DMS79 (cell line): Measurements from ENCODE around the gene POU2F2.

ENCODE experiments used
- DNase-seq: peaks from one replicate; lab custom pipeline; 2025; lab: John Stamatoyannopoulos, UW

Gene POU2F2

DNA sequence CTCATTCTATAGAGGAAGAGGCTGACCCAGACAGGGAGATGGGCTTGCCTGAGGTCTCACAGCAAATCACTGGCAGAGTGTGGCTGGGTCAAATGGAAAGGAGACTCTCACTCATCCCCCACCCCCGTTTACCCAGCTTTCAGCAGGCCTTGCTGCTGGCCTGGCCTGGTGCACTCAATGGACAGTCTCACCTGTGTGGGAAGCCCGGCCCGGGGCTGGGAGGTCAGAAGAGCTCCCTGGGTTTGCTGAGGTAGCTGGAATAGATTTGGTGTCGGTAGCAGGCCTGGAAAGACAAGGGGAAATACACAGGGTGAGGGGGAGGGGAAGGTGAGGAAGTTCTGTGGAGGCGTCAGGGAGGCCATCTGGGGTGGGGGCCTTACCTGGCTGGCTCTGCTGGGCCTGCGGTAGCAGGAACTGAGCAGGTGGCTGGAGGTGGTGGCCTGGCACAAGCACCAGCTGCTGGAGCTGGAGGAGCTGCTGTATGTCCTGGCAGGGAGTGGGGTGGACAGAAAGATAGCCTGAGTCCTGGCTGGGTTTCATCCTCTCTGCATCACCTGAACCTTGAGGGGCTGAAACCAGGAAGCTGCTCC, 32.8 kb downstream of the POU2F2 start:
- DNase-seq = no peak

DNA sequence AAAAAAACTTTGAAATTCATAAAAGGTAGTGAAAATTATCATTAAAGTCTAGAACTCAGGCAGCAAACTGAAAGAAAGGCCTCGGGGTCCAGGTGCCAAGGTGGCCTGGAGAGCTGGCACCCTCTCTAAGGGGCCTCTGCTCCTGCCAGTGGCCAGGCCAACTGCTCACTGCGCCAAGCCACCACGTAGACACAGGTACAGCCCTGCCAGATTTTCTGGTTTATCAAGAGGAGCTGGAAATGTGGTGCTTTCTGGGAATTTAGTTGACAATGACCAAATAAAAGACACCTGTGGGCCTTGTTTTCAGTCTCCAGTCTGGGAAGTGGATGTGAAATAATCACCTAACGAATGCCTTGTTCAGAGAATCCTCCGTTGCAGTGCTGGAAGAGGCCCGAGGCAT, 33.5 kb downstream of the POU2F2 start:
- no peak for DNase-seq

DNA sequence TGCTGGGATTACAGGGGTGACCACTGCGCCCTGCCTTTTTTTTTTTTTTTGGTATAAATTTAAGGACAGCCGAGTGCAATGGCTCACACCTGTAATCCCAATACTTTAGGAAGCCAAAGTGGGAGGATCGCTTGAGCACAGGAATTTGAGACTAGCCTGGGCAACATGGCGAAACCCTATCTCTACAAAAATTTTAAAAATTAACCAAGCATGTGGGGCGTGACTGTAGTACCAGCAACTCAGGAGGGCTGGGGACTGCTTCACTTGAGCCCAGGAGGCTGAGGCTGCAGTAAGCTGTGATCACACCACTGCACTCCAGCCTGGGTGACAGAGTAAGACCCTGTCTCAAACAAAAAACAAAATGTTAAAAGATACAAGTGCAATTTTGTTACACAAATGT, 34.8 kb downstream of the POU2F2 start:
- DNase-seq = no peak

DNA sequence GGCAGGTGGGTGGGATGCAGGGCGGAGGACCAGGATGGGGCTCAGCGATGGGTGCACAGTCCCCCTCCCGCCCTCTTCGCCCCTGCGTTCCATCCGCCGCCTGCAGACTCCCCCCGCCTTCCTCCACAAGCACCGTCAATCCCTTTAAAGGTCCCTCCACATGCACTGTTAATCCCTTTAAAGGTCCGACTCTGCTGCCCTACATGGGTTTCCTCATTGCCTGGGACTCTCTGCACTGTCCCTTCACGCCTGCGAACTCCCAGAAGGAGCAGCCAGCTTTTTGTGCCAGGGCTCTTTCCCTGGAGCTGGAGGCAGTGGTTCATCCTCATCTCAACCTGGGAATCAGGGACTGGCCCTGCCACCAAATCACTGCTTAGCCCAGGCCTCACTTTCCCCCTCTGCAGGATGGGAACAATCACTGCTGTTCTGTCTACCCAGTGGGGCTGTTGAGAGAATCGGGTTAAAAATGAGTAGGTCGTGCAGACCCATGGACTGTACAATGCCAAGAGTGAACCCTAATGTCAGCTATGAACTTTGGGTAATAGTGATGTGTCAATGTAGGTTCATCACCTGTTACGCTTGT, 35.9 kb downstream of the POU2F2 start:
- no peak for DNase-seq

DNA sequence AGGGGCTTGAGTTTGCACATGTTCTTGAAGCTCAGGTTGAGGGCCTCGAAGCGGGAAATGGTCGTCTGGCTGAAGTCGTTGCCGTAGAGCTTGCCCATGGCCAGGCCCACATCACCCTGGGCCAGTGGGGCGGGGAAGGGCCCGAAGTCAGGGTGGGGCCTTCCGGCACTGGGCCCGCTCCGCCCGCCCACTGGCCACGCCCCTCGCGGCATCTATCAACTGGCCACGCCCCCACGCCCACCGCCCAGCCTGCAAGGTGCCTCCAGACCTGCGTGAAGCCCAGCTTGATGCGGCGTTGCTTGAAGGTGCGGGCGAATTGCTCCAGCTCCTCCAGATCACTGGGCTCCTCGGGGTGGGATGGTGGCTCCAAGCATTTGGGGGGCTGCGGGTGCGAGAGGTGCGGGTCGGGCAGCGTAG, 36.4 kb downstream of the POU2F2 start:
- no peak for DNase-seq

DNA sequence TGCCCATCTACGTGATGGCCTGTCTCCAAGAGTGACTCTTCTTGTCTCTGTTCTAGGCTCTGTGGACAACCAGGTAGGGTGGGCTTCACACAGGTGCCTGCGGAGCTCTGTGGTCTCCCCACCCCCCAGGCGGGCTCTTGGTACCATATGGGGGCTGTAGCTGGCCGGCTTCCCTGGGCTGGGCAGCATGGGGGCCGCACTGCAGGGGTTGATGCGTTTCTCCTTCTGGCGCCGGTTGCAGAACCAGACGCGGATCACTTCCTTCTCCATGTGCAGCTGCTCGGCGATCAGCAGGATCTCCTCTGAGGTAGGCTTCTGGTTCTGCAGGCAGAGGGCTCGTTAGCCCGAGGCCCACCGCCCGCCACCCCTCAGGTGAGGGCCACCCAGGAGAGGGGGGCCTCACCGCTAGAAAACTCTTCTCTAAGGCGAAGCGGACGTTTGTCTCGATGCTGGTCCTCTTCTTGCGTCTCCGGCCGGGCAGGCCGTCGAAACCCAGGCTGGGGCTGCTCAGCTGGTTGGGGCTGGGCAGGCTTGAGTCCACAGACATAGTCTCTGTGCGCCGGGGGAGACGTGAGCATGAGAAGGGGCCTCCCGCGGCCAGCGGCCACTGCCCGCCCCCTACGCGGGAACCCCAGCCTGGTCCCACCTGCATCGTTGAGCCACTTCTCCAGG, 37.0 kb downstream of the POU2F2 start:
- no peak for DNase-seq

DNA sequence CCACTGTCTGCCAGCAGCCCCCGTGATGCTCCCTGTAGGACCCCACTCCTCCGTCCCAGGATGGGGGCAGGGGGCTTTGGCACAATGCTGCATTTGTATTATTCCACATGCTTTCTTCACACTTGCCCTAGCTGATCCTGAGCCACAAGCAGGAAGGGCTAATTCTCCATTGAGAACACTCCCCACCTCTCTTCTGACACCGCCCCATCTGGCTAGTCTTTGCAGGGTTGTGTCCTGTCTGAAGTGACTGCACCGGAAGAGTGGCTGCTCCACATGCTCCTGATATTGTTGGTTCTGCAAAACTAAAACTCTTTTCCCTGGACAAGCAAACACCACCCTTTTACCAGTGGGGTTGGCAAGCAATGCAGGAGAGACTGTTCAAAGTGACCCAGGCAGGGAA, 38.3 kb downstream of the POU2F2 start:
- DNase-seq = no peak

DNA sequence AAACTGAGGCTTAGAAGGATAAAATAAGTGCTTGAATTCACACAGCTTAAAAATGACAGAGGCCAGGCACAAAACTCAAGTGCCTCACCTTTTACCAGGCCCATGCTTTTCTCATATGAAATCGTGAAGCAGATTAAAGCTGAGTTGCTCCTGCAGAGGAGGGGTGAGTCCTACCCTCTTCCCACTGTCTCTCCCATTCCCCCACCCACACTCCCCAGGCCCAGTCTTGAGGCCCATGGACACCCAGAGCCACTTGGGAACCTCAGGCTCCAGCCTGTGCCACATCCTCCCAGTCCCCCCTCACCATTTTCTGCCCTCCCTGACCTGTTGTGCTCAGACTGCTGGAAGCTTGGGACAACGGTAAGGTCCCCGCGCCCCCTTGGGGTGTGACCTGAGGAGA, 38.7 kb downstream of the POU2F2 start:
- DNase-seq = no peak

DNA sequence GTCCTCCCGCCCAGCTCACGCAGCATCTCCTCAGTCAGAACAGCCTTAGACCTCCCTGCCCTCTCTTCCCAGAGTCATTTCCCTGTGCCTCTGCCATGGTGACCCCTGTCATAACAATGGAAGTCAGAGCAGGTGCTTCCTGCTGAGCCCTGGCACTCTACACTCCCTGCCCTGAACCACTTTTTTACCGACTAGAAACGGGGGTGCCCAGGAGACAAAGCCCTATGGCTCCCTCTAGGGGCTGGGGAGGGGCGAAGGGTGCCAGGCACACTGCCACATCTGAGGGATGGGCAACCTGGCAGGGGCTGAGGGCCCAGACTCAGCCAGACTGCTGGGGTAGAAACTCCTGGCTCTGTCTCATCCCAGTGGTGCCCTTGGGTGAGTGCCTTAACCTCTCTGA, 39.9 kb downstream of the POU2F2 start:
- peak; percentile 39 for DNase-seq

DNA sequence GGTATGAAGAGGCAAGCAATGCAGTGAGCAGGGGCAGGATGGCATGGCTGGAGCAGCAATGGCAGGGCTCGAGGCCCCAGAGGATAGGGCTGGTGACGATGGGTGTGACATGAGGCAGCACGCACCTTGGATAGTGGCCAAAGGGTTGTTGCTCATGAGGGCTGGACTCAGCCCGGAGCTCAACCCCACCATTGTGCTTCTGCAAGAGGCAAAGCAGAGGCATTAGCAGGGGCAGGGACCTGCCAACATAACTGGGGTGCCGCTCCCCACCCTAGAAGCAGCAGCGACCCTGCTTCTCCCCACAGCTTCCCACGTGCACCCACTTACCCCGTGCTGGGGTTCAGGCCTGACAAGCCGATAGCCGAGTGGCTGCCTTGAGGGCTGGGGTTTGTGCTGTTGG, 40.5 kb downstream of the POU2F2 start:
- DNase-seq = no peak

DNA sequence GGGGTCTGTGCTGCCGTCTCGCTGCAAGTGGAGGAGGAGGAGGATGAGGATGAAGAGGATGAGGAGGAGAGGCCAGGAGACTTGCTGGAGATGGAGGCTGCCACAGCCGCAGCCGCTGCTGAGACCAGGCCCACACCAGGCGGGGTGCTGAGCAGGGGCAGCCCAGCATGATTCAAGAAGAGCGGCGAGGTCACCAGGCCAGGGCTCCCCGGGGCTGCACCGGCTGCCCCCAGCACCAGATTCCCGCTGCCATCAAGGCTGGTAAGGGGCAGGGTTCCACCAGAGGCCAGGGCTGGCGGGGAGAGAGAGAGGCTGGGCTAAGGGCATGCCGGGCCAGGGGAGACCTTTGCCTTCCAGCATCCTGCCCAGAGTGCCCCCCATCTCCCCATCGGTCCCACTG, 40.9 kb downstream of the POU2F2 start:
- no peak for DNase-seq

DNA sequence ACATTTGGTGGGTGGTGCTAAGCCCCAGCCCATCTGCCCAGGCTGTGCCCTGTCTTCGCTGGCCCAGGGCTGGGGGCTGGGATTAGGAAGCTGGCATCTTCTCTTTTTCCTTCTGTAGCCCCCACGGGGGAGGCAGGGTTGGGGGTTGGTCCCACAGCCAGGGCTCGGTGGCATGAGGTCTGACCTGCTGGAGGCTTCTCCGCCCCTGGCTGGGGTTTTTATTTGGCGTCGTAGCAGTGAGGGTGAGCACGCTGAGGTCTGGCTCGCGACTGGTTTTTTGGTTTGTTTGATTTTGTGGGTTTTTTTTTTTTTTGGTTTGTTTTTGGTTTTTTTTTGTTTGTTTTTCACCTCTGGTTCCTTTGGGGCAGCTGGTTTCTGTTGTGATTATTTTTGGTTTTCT, 41.6 kb downstream of the POU2F2 start:
- no peak for DNase-seq

DNA sequence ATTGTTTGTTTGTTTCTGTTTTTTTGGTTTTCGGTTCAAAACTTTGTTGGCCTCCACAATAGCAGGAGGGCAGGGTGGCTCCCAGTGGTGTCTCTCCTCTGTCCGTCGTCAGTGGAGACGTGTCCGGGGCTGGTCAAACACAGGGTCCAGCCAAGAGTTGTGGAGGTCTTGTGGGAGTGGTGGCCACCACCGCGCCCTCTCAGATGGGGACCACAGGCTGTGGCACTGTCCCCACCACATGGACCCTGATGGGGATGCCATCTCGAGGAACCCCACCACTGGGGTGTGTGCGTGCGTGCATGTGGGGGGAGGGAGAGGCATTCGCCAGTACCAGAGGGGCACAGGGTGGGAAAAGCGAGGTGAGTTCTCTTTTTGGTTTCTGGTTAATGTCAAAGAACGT, 42.5 kb downstream of the POU2F2 start:
- no peak for DNase-seq

DNA sequence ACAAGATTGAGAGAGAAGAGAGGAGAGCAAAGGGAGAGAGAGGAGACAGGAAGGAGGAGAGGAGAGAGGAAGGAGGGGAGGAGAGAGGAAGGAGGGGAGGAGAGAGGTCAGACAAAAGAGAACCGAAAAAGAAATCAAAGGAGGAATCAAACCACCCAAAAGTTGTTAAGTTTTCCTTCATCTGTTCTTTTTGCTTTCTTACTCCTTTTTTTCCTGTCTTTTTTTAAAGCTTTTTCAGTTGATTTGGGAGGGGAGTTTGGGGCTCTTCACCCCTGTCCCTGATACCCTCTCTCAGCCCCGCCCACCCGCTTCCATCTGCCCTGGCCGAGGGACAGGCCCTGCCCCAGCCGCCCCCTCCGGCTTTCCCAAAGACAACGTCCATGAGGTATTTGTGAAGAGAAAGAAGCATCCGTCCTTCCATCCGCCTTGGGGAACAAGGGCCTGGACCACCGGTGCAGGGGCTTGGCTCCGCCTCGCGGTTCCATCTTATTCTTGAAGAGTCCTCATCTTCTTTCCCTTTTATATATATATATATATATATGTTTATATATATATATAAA, 43.0 kb downstream of the POU2F2 start:
- no peak for DNase-seq

DNA sequence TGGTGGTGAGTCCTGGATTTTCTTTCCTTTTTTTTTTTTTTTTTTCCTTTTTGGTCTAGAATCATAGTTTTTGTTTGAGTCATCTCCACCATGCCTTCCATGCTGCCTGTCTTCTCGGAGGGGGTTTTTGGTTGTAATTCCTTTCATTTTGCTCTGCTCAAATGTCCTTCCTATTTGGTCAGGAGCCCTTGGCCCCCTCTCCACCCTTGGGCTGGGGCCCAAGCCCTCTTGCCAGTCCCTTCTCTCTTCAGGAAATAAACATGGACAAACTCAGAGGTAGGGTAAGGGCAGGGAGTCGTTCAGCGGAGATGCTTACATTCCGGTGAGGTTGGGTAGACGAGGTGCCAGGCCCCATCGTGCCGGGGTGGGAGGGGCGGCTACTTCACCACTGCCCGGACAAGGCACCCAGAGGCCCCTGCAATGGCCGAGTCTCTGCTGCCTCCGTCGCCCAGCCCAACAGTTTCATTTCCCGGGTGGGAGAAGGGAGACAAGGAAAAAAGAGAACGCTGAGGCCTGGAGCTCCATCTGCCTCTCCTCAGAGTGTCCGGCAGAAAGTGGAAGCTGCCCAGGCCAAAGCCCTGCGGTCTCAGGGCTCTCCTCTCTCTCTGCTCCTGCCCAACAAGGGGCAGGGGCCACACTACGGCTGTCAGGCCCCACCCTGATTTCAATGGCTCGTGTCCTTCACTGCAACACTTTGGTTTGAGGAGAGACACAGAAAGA, 43.6 kb downstream of the POU2F2 start:
- DNase-seq = no peak

DNA sequence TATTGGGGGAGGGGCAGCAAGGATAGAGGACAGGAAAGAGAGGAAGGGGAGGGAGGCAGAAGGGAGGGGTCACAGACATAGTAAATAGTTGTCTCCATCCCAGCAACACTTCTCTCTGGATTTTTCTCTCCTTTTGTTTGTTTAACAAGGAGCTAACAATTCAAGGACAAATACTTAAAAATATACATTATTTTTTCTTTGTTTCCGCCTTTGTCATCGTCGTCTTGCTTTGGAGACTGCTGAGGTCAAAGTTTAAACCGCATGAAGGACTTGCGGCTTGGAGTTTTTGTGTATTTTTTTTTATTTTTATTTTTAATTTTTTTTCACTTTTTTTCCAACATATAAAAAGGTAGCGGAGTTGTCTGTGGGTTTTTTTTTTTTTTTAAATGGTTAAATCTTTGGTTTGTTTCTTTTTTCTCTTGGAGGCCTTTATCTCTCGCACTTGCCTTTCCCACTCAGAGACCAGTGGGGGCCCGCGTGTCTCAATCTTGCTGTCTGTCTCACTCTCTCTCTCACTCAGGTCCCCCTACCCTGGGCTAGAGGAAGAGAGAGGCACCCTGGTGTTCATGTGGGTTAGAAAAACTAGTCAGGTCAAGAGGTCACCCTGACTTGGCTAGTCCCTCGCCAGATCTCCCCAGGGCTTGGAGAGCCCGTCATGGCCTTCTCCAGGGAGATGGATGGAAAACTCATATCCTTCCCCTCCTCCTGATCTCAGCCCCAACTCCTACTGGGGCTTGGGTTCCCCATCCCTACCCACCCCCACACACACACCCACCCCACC, 45.3 kb downstream of the POU2F2 start:
- no peak for DNase-seq

DNA sequence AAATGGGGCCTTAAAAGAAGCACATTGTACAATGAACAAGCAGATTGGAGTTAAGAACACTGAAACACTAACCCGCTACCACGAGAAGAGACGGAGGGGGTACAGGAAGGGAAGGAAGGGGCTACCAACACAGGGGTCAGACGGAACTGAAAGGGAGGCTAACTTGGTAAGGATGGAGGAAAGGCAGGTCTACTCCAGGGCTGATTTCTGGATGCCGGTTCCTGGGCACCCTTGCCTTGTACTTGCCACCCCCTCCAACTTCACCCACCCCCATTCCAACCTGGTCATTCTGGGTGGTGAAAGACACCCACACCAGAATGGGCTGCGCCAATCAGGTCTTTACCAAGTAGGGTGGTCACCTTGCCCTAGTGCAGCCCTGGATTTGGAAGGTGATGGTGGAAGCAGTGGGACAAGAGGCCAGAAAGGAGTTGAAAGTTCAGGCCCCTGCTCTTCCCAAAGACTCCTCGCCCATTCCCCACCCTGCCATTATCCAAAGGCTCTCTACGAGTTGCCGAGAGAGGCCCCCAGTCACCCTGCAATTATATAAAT, 46.0 kb downstream of the POU2F2 start:
- no peak for DNase-seq

DNA sequence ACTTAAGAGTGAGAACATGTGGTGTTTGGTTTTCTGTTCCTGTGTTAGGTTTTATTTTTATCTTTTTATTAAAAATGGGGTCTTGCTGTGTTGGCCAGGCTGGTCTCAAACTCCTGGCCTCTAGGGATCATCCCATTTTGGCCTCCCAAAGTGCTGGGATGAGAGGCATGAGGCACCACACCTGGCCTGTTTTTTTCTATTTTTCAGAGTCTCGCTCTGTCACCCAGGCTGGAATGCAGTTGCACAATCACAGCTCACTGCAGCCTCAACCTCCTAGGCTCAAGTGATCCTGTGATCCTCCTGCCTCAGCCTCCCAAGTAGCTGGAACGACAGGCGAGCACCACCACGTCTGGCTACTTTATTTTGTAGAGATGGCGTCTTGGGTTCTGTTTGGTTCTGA, 48.7 kb downstream of the POU2F2 start:
- DNase-seq = no peak

DNA sequence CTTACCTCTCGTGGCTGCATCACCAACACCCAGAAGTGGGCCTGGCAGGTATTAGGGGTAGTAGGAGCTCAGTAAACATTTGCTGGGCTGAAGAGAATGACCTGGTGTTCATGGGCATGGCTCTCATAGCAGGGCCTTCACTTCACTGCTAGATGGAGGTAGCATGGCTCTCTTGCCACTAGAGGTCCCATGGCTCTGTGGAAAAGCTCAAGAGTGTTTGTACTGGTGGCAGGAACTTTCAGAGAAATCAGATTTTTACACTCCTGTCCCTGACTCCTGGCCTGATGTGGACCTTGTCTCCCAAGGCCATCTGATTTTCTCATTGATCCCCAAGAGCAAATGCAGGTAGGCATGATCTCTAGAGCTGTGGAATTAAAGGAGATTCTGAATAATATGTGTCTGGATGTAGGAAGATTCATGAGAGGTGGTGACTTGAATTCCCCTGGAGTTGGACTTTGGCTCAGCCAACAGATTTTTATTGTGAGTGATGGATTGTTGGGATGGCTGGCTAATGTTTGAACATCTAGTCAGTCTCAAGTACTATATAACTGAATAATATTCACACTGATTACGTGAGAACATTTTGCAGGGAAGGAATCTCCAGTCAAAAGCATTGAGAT, 50.6 kb downstream of the POU2F2 start:
- no peak for DNase-seq

DNA sequence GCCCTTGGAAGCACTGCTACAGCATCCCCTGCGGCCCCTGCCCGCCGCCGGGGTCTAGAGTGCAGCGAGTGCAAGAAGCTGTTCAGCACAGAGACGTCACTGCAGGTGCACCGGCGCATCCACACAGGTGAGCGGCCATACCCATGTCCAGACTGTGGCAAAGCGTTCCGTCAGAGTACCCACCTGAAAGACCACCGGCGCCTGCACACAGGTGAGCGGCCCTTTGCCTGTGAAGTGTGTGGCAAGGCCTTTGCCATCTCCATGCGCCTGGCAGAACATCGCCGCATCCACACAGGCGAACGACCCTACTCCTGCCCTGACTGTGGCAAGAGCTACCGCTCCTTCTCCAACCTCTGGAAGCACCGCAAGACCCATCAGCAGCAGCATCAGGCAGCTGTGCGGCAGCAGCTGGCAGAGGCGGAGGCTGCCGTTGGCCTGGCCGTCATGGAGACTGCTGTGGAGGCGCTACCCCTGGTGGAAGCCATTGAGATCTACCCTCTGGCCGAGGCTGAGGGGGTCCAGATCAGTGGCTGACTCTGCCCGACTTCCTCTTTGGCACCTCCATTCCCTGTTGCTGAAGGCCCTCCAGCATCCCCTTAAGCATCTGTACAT, 51.4 kb downstream of the POU2F2 start:
- DNase-seq = no peak
